Keratinocyte (primary cell): ENCODE data around the gene ARHGEF37.

ENCODE experiments used
- EZH2 ChIP-seq: IDR thresholded peaks from one replicate; pipeline ENCODE4 v1.6.1; 2012; ENCODE audit warnings: inconsistent platforms, mild to moderate bottlenecking, low read length, moderate library complexity
- TF ChIP-seq, protein P1 (sequence below), 3 experiments: IDR thresholded peaks in 1 of 3; conservative IDR thresholded peaks in 1 of 3; optimal IDR thresholded peaks in 1 of 3; 2 replicates in 2 of 3; 3 replicates in 1 of 3; pipeline versions ENCODE3 to v1.5.1; 2011; ENCODE audit warnings: low read length in 3 of 3, mild to moderate bottlenecking in 3 of 3, moderate library complexity in 2 of 3, control low read depth in 1 of 3, inconsistent platforms in 1 of 3; ENCODE audit not compliant: insufficient read depth in 2 of 3; ENCODE audit errors: extremely low read depth in 1 of 3

DNA sequence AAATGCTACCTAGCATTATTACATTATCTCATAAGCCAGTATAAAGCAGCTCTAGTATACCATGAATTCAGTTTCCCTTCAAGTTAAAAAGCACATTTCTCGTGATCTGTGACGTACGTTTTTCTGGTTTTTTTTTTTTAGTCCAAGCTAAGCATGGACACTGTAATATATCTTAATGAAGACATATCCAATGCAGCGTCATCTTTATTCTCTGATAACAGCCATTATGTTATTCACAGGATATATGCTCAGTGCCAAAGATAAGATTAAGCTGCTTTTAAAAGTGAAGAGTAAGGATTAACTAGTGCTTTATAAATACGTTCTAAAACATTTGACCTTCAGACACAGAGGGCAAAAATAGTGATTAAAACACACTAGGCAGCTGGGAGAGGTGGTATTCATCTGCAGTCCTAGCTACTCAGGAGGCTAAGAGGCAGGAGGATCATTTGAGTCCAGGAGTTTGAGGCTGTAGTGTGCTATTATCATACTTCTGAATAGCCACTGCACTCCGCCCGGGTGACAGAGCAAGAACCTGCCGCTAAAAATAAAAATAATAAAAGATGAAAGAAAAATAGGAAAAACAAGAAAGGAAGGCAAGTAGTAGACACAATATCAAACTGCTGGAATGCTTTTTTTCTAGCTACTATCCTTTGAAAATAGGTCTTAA, 37.8 kb upstream of the ARHGEF37 start:
- TF ChIP-seq, protein P1, sequence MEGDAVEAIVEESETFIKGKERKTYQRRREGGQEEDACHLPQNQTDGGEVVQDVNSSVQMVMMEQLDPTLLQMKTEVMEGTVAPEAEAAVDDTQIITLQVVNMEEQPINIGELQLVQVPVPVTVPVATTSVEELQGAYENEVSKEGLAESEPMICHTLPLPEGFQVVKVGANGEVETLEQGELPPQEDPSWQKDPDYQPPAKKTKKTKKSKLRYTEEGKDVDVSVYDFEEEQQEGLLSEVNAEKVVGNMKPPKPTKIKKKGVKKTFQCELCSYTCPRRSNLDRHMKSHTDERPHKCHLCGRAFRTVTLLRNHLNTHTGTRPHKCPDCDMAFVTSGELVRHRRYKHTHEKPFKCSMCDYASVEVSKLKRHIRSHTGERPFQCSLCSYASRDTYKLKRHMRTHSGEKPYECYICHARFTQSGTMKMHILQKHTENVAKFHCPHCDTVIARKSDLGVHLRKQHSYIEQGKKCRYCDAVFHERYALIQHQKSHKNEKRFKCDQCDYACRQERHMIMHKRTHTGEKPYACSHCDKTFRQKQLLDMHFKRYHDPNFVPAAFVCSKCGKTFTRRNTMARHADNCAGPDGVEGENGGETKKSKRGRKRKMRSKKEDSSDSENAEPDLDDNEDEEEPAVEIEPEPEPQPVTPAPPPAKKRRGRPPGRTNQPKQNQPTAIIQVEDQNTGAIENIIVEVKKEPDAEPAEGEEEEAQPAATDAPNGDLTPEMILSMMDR (optimal IDR thresholded peaks at IDR 0.05 in 1 of 3, IDR thresholded peaks at IDR 0.05 in 1 of 3, conservative IDR thresholded peaks at IDR 0.05 in 1 of 3; ENCODE audit: extremely low read depth in 1 of 3, insufficient read depth in 2 of 3, low read length in 3 of 3): no peak
- no peak for TF ChIP-seq EZH2
